HUES64 (cell line): ENCODE measurements around the gene TAS1R1.

Experiments used
- H3K27ac ChIP-seq: 2 replicates; pipeline ENCODE4 v1.7.0; 2013; ENCODE audit warnings: low read depth, low read length, inconsistent platforms
- H3K27me3 ChIP-seq: 2 replicates; pipeline ENCODE4 v1.6.1; 2013; ENCODE audit warnings: mild to moderate bottlenecking, low read length; ENCODE audit not compliant: insufficient read depth
- H3K36me3 ChIP-seq: 2 replicates; pipeline ENCODE4 v1.6.1; 2013; ENCODE audit warnings: mild to moderate bottlenecking, low read length; ENCODE audit not compliant: insufficient read depth
- H3K4me1 ChIP-seq: 2 replicates; pipeline ENCODE4 v1.6.1; 2013; ENCODE audit warnings: mild to moderate bottlenecking, low read length, moderate library complexity; ENCODE audit not compliant: insufficient read depth
- H3K4me3 ChIP-seq: 2 replicates; pipeline ENCODE4 v1.5.1; 2013; ENCODE audit warnings: mild to moderate bottlenecking, low read length, moderate library complexity
- H3K9ac ChIP-seq: 2 replicates; pipeline ENCODE4 v1.6.1; 2013; ENCODE audit warnings: mild to moderate bottlenecking, low read depth, low read length
- H3K9me3 ChIP-seq: 2 replicates; pipeline ENCODE4 v1.6.1; 2013; ENCODE audit warnings: low read depth, low read length; ENCODE audit not compliant: insufficient read depth
- WGBS: fragments of 150-250, 120-280 bp; methylation state at CpG from one replicate; pipeline ENCODE4 v1.1.7; 2013; ENCODE audit warnings: missing lambda C conversion rate; 5-methylcytosine and 5-hydroxymethylcytosine counted together

The TAS1R1 gene

DNA sequence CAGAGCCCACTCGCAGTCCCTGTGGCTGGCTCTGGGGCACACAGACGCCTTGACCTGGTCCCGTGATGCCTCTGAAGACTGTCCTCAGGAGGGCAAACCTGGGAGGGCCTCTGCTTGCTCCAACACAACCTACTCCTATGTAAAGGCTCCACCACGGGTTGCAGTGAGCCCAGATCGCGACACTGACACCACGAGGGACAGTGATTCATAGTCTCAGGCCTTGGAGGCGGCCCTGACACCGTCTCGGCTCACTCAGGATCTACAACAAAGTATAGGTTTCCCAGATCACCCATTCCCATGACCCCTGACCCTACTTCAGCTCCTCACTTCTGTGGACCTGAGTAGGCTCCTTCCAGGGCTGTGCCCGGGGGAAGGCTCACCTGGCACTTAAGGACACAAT is 28.8 kb upstream of the TAS1R1 start:
- peaks cover 56% of the 10 kb centered on the region for H3K36me3 ChIP-seq
- H3K9ac ChIP-seq: no peak overlapping the region
- no peaks in the 10 kb centered on the region for H3K9me3 ChIP-seq
- H3K4me3 ChIP-seq: no peak overlapping the region
- H3K27me3 ChIP-seq: no peaks in the 10 kb centered on the region
- no peaks in the 10 kb centered on the region for H3K4me1 ChIP-seq
- H3K27ac ChIP-seq: no peak overlapping the region
- WGBS: 90% methylated on average over 11 of the region's 11 CpGs

DNA sequence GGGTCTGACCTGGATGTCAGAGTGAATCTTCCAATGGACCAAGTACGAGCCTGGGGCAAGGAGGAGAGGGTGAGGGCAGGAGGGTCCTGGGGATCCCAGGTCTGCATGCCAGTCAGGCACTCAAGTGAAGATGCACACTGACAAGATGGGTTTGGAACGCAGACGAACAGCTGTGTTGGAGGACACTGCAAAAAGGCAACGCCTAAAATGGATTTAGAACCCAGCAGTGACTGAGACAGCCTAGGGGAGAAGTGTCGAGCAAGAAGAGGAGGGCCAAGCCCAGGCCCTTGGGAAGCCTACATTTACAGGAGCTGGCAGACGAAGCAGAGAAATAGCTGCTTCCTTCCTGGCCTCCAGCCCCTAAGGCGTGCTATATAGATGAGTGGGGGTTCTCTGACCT is 26.6 kb upstream of the TAS1R1 start:
- no peaks in the 10 kb centered on the region for H3K27me3 ChIP-seq
- no peak overlapping the region for H3K4me3 ChIP-seq
- WGBS: 95% methylated on average over 7 of the region's 7 CpGs
- no peak overlapping the region for H3K27ac ChIP-seq
- no peak overlapping the region for H3K9ac ChIP-seq
- no peaks in the 10 kb centered on the region for H3K4me1 ChIP-seq
- H3K9me3 ChIP-seq: no peaks in the 10 kb centered on the region
- peaks cover 78% of the 10 kb centered on the region for H3K36me3 ChIP-seq

DNA sequence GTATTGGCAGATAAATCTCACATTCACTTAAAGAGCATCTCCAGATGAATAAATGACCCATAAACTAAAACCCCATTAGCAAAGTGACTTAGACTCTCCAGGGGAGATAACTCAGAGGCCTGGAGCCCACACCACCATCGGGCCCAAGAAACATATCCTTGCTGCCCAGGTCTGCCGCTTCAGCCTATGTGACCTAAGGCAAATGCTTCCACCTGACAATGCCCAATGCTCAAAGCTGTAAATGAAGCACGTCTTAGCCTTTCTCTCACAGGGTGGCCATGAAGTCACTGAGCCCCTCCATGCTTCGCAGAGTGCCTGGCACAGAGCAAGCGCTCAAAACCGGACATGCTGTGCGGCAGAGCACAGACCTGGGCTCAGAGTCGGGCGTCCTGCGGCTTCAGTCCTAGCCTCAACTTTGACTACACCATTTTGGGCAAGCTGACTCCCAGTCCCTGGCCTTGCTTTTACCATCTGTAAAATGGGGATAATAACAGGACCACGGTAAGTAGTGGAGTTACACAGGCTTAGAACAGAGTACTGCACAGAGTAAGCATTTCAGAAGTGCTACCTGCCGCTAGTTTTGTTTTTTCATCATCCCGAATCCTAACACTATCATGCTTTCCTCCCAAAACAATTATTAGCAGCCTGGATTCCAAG is 24.5 kb upstream of the TAS1R1 start:
- 96% methylated on average over 13 of the region's 13 CpGs for WGBS
- H3K9ac ChIP-seq: no peak overlapping the region
- H3K4me3 ChIP-seq: no peak overlapping the region
- no peak overlapping the region for H3K27ac ChIP-seq
- H3K4me1 ChIP-seq: no peaks in the 10 kb centered on the region
- H3K27me3 ChIP-seq: no peaks in the 10 kb centered on the region
- peaks cover 82% of the 10 kb centered on the region for H3K36me3 ChIP-seq
- no peaks in the 10 kb centered on the region for H3K9me3 ChIP-seq

DNA sequence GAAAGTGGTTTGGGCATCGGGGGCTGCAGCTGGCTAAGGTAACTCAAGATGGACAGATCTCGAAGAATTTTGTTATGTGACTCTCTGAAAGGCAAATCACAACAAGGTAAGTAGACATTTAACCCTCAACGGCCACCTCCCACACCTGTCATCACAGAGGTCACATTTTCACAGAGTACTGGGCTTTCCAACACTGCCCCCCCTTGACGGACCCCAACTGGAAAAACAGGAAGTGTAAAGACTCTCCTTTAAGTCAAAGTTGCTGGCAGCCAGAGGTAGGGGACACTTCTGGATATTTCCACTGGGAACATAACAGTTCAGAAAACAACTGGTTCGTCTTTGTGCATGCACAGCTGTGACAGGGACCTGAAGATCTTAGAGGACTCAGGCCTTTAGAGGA is 23.1 kb upstream of the TAS1R1 start:
- peaks cover 77% of the 10 kb centered on the region for H3K36me3 ChIP-seq
- no peak overlapping the region for H3K27ac ChIP-seq
- no peaks in the 10 kb centered on the region for H3K4me1 ChIP-seq
- H3K4me3 ChIP-seq: no peak overlapping the region
- 91% methylated on average over 5 of the region's 5 CpGs for WGBS
- no peak overlapping the region for H3K9ac ChIP-seq
- no peaks in the 10 kb centered on the region for H3K9me3 ChIP-seq
- no peaks in the 10 kb centered on the region for H3K27me3 ChIP-seq

DNA sequence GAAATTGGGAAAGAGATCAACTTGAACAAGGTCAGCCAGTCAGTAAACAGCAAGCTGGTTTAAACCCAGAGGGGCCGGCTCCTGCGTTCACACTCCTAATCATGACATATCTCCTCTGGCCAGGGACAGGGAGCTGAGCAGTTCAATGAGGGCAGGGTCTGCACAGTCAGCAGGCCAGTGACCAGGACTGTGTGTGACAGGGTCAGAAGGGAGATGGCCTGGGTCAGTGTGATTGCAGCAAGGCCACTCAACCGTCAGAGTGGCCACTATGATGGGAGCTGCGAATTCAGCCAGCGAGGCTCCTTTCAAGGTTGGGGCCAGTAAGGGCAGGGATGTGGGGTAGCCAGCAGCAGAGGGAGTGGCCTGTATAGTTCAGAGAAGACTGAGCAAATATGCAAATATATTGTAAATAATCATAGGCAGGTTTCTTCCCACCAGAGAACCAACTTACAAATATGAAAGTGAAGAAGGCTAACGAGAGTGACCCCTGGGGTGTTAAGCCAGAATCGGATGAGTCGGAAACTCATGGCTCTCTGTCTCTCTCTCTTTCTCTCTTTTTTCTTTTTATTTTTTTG is 20.8 kb upstream of the TAS1R1 start:
- WGBS: 90% methylated on average over 8 of the region's 8 CpGs
- H3K27me3 ChIP-seq: no peaks in the 10 kb centered on the region
- H3K9me3 ChIP-seq: no peaks in the 10 kb centered on the region
- no peak overlapping the region for H3K9ac ChIP-seq
- no peak overlapping the region for H3K27ac ChIP-seq
- H3K4me1 ChIP-seq: no peaks in the 10 kb centered on the region
- peaks cover 75% of the 10 kb centered on the region for H3K36me3 ChIP-seq
- no peak overlapping the region for H3K4me3 ChIP-seq

DNA sequence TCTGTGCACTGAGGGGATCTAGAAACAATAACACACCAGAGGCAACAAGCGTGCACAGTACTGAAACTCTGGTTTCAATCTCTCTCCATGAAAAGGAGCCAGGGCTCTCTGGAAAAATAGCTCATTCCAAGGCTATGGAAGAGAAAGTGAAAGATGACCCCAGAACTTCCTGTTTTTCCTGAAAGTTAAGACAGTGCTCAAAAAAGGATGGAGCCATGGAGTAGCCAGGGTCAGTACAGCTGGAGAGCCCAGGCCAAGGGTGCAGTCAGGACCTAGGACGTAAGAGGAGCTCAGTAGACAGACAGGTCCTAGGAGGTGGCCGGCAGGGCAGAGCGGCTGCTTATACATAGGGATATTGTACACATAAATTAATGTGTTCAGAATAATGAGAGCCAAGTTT is 19.9 kb upstream of the TAS1R1 start:
- 94% methylated on average over 4 of the region's 4 CpGs for WGBS
- Histone ChIP-seq H3K27me3 (no peaks in the 10 kb centered on the region), H3K4me1 (no peaks in the 10 kb centered on the region), H3K4me3 (no peak overlapping the region), H3K9ac (no peak overlapping the region), H3K36me3 (peaks cover 70% of the 10 kb centered on the region), H3K27ac (no peak overlapping the region), H3K9me3 (no peaks in the 10 kb centered on the region)

DNA sequence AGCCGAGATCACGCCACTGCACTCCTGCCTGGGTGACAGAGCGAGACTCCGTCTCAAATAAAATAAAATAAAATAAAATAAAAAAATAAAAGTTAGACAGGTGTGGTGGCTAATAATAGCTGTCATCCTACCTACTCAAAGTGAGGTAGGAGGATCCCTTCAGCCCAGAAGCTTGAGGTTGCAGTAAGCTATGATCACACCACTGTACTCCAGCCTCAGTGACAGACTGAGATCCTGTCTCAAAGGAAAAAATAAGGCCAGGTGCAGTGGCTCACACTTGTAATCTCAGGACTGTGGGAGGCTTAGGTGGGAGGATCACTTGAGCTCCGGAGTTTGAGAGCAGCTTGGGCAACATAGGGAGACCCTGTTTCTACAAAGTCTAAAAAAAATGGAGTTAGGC is 18.8 kb upstream of the TAS1R1 start:
- Histone ChIP-seq H3K4me3 (no peak overlapping the region), H3K27ac (no peak overlapping the region), H3K9ac (no peak overlapping the region), H3K27me3 (no peaks in the 10 kb centered on the region), H3K4me1 (no peaks in the 10 kb centered on the region), H3K36me3 (peaks cover 72% of the 10 kb centered on the region), H3K9me3 (no peaks in the 10 kb centered on the region)
- WGBS: 88% methylated on average over 2 of the region's 5 CpGs

DNA sequence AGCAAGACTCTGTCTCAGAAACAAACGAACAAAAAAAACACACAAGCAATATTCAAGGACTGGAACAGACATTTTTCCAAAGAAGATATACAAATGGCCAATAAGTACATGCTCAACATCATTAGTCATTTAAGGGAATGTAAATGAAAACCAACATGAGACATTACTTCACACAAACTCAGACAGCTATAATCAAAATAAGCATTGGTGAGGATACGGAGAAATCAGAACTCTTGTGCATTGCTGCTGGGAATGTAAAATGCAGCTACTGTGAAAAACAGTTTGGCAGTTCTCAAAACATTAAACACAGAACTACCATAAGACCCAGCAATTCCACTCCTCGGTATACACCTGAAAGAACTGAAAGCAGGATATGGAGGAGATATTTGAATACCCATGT is 16.2 kb upstream of the TAS1R1 start:
- no peaks in the 10 kb centered on the region for H3K4me1 ChIP-seq
- H3K27me3 ChIP-seq: no peaks in the 10 kb centered on the region
- WGBS: 82% methylated on average over 2 of the region's 3 CpGs
- no peak overlapping the region for H3K27ac ChIP-seq
- H3K9ac ChIP-seq: no peak overlapping the region
- no peak overlapping the region for H3K4me3 ChIP-seq
- peaks cover 66% of the 10 kb centered on the region for H3K36me3 ChIP-seq
- no peaks in the 10 kb centered on the region for H3K9me3 ChIP-seq

DNA sequence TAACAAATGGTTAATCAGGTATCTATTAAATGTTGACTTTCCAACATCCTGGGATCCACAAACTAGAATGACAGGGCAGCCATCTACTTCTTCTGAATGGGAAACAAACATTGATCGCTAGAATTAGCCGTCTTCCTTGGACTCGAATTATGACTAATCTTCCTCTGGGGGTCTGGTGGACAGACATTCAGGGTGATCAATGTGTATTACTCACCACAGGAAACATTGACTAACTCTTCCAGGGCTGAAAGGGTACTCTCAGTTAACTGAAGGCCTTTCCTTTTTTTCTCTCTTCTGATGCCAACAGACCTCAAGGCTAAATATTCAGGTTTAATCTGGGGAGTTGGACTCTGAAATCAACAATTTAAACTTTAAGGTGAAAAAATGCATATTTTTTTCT is 10.3 kb upstream of the TAS1R1 start:
- Histone ChIP-seq H3K9me3 (no peaks in the 10 kb centered on the region), H3K9ac (no peak overlapping the region), H3K27ac (no peak overlapping the region), H3K4me1 (no peaks in the 10 kb centered on the region), H3K4me3 (no peak overlapping the region), H3K36me3 (peaks cover 88% of the 10 kb centered on the region), H3K27me3 (no peaks in the 10 kb centered on the region)
- 99% methylated on average over 3 of the region's 3 CpGs for WGBS

DNA sequence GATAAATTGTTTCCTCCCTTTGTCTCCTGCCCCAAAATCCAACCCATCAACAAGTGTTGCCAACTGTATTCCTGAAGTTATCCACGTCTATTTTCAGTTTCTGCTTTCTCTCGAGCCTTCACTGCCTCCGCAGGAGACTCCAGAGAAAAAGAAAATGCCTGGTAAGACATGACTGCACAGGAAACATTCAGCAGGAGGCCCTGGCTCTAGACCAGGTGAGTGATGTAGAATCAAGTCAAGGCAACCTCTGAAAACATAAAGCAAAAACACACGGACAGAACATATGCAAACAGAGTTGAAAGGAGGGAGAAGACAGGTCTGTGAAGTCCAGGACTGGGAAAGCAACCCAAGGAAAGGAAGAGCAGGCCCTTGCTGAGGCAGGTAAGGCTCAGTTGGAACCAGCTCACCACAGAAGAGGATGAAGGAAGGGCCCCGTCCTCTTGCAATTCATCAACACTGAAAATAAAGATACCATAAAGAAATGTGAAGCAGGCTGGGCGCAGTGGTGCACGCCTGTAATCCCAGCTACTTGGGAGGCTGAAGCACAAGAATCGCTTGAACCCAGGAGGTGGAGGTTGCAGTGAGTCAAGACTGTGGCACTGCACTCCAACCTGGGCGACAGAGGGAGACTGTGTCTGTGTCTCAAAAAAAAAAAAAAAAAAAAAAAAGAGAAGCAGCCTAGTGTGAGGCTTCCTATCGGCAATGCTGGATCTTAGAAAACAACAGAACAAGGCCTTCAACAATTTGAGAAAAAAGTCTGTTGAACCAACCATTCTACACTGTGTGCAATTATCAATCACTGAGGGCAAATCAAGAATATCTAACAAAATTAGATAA is 9.6 kb upstream of the TAS1R1 start:
- H3K27ac ChIP-seq: no peak overlapping the region
- H3K4me3 ChIP-seq: no peak overlapping the region
- no peaks in the 10 kb centered on the region for H3K9me3 ChIP-seq
- H3K27me3 ChIP-seq: no peaks in the 10 kb centered on the region
- H3K4me1 ChIP-seq: no peaks in the 10 kb centered on the region
- no peak overlapping the region for H3K9ac ChIP-seq
- peaks cover 91% of the 10 kb centered on the region for H3K36me3 ChIP-seq
- 84% methylated on average over 9 of the region's 10 CpGs for WGBS

DNA sequence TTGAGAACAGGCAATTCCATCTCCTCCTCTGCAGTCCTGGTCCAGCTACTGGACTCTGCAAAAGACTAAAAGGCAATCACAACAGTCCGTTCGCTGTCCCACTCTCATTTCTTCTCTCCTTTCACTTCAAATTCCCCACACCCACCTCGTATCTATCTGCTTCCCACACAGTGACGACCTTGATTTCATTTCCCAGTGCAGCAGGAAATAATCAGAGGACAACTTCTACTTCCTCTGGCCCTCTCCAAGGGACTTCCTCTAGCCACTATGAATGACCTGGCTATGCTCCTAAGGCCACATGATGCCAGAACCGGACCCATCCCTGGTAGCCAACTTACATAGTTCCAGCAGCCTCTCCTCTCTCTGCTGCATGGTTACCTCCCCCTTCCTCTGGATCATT is 8.8 kb upstream of the TAS1R1 start:
- H3K4me1 ChIP-seq: no peaks in the 10 kb centered on the region
- no peaks in the 10 kb centered on the region for H3K9me3 ChIP-seq
- no peak overlapping the region for H3K9ac ChIP-seq
- no peak overlapping the region for H3K27ac ChIP-seq
- H3K4me3 ChIP-seq: no peak overlapping the region
- 93% methylated on average over 5 of the region's 5 CpGs for WGBS
- H3K36me3 ChIP-seq: peaks cover 88% of the 10 kb centered on the region
- no peaks in the 10 kb centered on the region for H3K27me3 ChIP-seq
